MCF 10A (cell line): Measurements from ENCODE around the gene NT5C. TPM values are rescaled to one million over a fixed set of nuclear protein-coding genes. Genes with fewer than 3 reads are reported as not detected.
A peak's percentile ranks its signal among the peaks of the same experiment; 100 is the strongest.

ENCODE experiments used
- BruUV-seq: library from RNA; stranded (reverse); fragments of 400-500 nt; replicated peaks from 2 replicates; lab custom pipeline; 2021; lab: Mats Ljungman, UMichigan
- CTCF ChIA-PET: fragments of 300-600 bp; sonication (Branson Sonifier 250); formaldehyde crosslinking; extraction: SDS; loops from one replicate; lab custom pipeline; 2021; ENCODE audit warnings: antibody characterized with exemption, inconsistent platforms; lab: Yijun Ruan, JAX
- POLR2A ChIA-PET: fragments of 300-600, 350-650 bp; sonication (Branson Sonifier 250); formaldehyde crosslinking; extraction: SDS; loops from one replicate; lab custom pipeline; 2020; ENCODE audit warnings: antibody characterized with exemption, inconsistent platforms; lab: Yijun Ruan, JAX
- DNase-seq: peaks from one replicate; pipeline ENCODE4 v3.0.0-alpha.2; 2018; ENCODE audit not compliant: unreplicated experiment
- H3K27ac Mint-ChIP-seq: one replicate; pipeline ENCODE4 v1.8.0; 2022; ENCODE audit warnings: mild to moderate bottlenecking, low read depth, mixed read lengths; ENCODE audit not compliant: unreplicated experiment
- H3K27me3 Mint-ChIP-seq: one replicate; pipeline ENCODE4 v1.8.0; 2022; ENCODE audit warnings: mixed read lengths; ENCODE audit not compliant: insufficient read depth, unreplicated experiment
- H3K36me3 Mint-ChIP-seq: one replicate; pipeline ENCODE4 v1.8.0; 2022; ENCODE audit warnings: mild to moderate bottlenecking, moderate library complexity, mixed read lengths; ENCODE audit not compliant: insufficient read depth, unreplicated experiment
- H3K4me1 Mint-ChIP-seq: one replicate; pipeline ENCODE4 v1.8.0; 2022; ENCODE audit warnings: mixed read lengths; ENCODE audit not compliant: insufficient read depth, unreplicated experiment
- H3K4me3 Mint-ChIP-seq: one replicate; pipeline ENCODE4 v1.8.0; 2022; ENCODE audit warnings: mild to moderate bottlenecking, moderate library complexity, mixed read lengths; ENCODE audit not compliant: unreplicated experiment
- H3K9me3 Mint-ChIP-seq: one replicate; pipeline ENCODE4 v1.8.0; 2022; ENCODE audit warnings: mixed read lengths; ENCODE audit not compliant: unreplicated experiment
- intact Hi-C: fragments of 100-400 bp; cut with micrococcal nuclease; formaldehyde crosslinking; loops from 2 replicates; pipeline ENCODE4 v1.14.1; 2022
- total RNA-seq: library from RNA; stranded (reverse); gene quantifications from 2 replicates; pipeline ENCODE4 v1.2.3, GENCODE V29; 2022
- TF ChIP-seq, protein P1 (sequence below): fragments of 200-600 bp; IDR thresholded peaks from one replicate; pipeline ENCODE4 v1.8.0; 2022; ENCODE audit warnings: antibody characterized with exemption, mild to moderate bottlenecking; ENCODE audit not compliant: unreplicated experiment

NT5C gene
- total RNA-seq, 1 experiment from 2014 or later: 113 TPM

DNA sequence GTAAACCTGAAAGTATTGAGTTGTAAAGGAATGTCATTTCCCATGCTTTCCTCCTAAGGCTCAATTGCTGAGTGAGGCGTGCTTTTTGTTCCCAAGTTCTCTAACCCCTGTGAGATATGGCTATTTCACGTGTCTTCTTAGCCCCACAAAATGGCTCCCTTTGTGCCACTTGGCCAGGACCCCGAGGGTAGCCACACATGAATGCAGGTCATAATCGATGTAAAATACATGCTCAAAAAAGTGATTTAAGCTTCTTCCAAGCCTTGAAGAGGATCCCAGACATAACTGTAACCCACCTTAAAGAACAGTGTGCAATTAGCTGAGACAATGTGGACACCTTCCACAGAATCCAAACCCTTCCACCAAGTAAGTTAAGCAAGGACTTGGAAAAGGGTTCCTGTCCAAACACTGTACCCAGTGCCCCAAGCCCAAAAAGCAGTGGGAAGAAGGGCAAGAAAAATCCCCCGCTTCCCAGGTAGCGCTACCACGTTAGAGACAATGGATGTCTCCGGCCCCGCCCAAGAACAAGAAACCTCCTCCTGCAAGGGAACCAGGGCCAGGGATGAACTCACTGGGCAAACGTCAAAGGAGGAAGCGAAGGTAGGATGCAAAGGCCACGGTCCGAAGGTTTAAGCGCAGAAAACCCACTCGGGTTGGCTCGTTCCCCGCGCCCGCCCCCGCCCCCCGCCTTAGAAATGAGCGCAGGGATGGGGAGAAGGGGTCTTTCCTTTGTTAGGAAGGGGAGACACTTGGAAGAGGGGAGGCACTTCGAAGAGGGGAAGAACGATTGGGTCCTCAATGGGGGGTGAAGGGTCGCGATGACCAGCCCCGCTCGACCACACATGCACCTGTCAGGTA, 21.6 kb upstream of the NT5C start:
- ChIA-PET CTCF (interaction anchor here (0.5 to 1.0 kb wide), 3 partner anchors 16 to 31 kb away, joined by 3 to 4 read pairs (median 3); partner anchors contain the start of gene NT5C), POLR2A (interaction anchor here (0.6 to 1.0 kb wide), 4 partner anchors 28 to 66 kb away, joined by 3 to 8 read pairs (median 4); partner anchors contain the start of gene SLC16A5)
- intact Hi-C loops: loop anchor here (1.0 kb wide), 1 partner anchor 84 kb away; no protein-coding TSS in a partner anchor
- H3K9me3 Mint-ChIP-seq: no peaks in the 10 kb centered on the region
- peak overlapping the region; percentile 78 for H3K27ac Mint-ChIP-seq
- BruUV-seq: TSS peak; percentile 48
- H3K27me3 Mint-ChIP-seq: no peaks in the 10 kb centered on the region
- peaks cover 23% of the 10 kb centered on the region for H3K36me3 Mint-ChIP-seq
- TF ChIP-seq, protein P1, sequence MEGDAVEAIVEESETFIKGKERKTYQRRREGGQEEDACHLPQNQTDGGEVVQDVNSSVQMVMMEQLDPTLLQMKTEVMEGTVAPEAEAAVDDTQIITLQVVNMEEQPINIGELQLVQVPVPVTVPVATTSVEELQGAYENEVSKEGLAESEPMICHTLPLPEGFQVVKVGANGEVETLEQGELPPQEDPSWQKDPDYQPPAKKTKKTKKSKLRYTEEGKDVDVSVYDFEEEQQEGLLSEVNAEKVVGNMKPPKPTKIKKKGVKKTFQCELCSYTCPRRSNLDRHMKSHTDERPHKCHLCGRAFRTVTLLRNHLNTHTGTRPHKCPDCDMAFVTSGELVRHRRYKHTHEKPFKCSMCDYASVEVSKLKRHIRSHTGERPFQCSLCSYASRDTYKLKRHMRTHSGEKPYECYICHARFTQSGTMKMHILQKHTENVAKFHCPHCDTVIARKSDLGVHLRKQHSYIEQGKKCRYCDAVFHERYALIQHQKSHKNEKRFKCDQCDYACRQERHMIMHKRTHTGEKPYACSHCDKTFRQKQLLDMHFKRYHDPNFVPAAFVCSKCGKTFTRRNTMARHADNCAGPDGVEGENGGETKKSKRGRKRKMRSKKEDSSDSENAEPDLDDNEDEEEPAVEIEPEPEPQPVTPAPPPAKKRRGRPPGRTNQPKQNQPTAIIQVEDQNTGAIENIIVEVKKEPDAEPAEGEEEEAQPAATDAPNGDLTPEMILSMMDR: no peak
- H3K4me1 Mint-ChIP-seq: peaks cover 7% of the 10 kb centered on the region
- peak; percentile 71 for DNase-seq
- H3K4me3 Mint-ChIP-seq: peak overlapping the region; percentile 92

GRCh38 chr17:75152523-75152921, 21.0 kb upstream of the NT5C start:
- H3K9me3 Mint-ChIP-seq: no peaks in the 10 kb centered on the region
- intact Hi-C loops: no loop called here
- H3K4me1 Mint-ChIP-seq: peaks cover 7% of the 10 kb centered on the region
- CTCF ChIA-PET: interaction anchor here (0.5 to 1.0 kb wide), 2 partner anchors 17 to 21 kb away, joined by 3 to 4 read pairs; partner anchors contain the start of gene NT5C
- peak overlapping the region; percentile 92 for H3K4me3 Mint-ChIP-seq
- no TSS peak for BruUV-seq
- H3K36me3 Mint-ChIP-seq: peaks cover 29% of the 10 kb centered on the region
- TF ChIP-seq, protein P1: no peak
- POLR2A ChIA-PET: interaction anchor here (0.6 to 1.0 kb wide), 4 partner anchors 29 to 65 kb away, joined by 3 to 8 read pairs (median 4); partner anchors contain the start of gene SLC16A5
- H3K27ac Mint-ChIP-seq: peak overlapping the region; percentile 78
- DNase-seq: no peak
- H3K27me3 Mint-ChIP-seq: no peaks in the 10 kb centered on the region

DNA sequence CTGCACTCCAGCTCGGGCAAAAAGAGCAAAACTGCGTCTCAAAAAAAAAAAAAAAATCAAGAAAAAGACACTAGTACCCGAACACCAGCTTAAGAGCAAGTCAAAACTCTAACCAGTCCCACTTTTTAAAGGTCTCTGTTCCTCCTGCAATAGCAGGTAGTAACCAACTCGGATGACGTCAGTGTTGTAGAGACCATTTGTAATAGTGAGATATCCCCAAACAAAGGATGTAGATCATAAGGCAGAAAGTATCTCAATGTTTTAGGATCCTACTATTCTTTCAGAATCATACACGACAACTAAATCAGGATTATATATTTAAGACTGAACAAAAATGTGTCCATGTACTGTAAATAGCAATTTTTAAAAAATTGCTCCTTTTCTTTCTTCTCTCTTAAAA, 20.4 kb upstream of the NT5C start:
- peak overlapping the region; percentile 78 for H3K27ac Mint-ChIP-seq
- H3K4me3 Mint-ChIP-seq: peak overlapping the region; percentile 92
- peaks cover 7% of the 10 kb centered on the region for H3K4me1 Mint-ChIP-seq
- TF ChIP-seq, protein P1: no peak
- no TSS peak for BruUV-seq
- peaks cover 35% of the 10 kb centered on the region for H3K36me3 Mint-ChIP-seq
- CTCF ChIA-PET: no interaction called here
- intact Hi-C loops: no loop called here
- no peaks in the 10 kb centered on the region for H3K27me3 Mint-ChIP-seq
- DNase-seq: peak; percentile 47
- POLR2A ChIA-PET: interaction anchor here (4.4 kb wide), 1 partner anchor 20 kb away, joined by 22 read pairs; the partner anchor contains the start of gene NT5C
- H3K9me3 Mint-ChIP-seq: no peaks in the 10 kb centered on the region
